ENCODE results near the gene ACTR1B.

DNA sequence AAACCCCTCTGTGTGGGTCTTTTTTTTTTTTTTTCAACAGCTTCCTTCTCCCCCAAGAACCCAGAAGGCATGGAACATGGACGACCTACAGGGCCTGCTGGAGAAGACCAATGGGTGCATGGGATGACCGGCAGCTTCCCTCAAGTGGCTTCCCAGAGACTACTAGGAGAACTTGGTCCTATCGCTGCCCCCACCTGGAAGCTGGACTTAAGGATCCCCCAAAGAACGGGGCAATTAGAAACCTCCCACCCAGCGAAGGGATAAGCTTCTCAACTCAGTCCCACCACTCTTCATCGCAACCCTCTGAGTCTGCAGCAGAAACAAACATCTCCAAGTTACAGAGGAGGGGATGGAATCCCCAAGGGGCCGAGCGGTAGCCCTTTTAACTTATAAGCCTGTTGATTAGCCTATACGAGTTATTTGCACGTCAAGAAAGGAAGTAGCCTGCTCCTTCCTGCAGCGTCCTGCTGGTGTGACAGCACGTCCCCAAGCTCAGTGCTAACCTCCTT, 1.4 kb downstream of the ACTR1B start:
- TF ChIP-seq, protein P1, sequence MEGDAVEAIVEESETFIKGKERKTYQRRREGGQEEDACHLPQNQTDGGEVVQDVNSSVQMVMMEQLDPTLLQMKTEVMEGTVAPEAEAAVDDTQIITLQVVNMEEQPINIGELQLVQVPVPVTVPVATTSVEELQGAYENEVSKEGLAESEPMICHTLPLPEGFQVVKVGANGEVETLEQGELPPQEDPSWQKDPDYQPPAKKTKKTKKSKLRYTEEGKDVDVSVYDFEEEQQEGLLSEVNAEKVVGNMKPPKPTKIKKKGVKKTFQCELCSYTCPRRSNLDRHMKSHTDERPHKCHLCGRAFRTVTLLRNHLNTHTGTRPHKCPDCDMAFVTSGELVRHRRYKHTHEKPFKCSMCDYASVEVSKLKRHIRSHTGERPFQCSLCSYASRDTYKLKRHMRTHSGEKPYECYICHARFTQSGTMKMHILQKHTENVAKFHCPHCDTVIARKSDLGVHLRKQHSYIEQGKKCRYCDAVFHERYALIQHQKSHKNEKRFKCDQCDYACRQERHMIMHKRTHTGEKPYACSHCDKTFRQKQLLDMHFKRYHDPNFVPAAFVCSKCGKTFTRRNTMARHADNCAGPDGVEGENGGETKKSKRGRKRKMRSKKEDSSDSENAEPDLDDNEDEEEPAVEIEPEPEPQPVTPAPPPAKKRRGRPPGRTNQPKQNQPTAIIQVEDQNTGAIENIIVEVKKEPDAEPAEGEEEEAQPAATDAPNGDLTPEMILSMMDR (IDR thresholded peaks at IDR 0.05) = no peak
- TF ChIP-seq, protein P2, sequence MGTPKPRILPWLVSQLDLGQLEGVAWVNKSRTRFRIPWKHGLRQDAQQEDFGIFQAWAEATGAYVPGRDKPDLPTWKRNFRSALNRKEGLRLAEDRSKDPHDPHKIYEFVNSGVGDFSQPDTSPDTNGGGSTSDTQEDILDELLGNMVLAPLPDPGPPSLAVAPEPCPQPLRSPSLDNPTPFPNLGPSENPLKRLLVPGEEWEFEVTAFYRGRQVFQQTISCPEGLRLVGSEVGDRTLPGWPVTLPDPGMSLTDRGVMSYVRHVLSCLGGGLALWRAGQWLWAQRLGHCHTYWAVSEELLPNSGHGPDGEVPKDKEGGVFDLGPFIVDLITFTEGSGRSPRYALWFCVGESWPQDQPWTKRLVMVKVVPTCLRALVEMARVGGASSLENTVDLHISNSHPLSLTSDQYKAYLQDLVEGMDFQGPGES (IDR thresholded peaks at IDR 0.05; ENCODE audit: low read depth, low read length) = no peak
- TF ChIP-seq TCF12 (IDR thresholded peaks at IDR 0.05) = no peak
- no peak for TF ChIP-seq SMC3 (IDR thresholded peaks at IDR 0.05; ENCODE audit: low read depth, low read length)
- no peak for TF ChIP-seq REST (IDR thresholded peaks at IDR 0.05; ENCODE audit: low read depth, low read length)
- no peak for TF ChIP-seq USF1 (IDR thresholded peaks at IDR 0.05; ENCODE audit: borderline replicate concordance, low read depth)
- TF ChIP-seq FOSL2 (IDR thresholded peaks at IDR 0.05; ENCODE audit: borderline replicate concordance, low read depth) = no peak
- TF ChIP-seq, protein P3, sequence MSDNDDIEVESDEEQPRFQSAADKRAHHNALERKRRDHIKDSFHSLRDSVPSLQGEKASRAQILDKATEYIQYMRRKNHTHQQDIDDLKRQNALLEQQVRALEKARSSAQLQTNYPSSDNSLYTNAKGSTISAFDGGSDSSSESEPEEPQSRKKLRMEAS (IDR thresholded peaks at IDR 0.05; ENCODE audit: low read depth) = no peak
- no peak for TF ChIP-seq TAF1 (IDR thresholded peaks at IDR 0.05; ENCODE audit: borderline replicate concordance, low read depth, low read length)
- TF ChIP-seq POLR2AphosphoS5 (IDR thresholded peaks at IDR 0.05; ENCODE audit: low read depth, low read length) = no peak
- no peak for TF ChIP-seq EP300 (IDR thresholded peaks at IDR 0.05; ENCODE audit: borderline replicate concordance in 1 of 2, low read depth in 1 of 2, low read length in 1 of 2)
- no peak for TF ChIP-seq NRF1 (IDR thresholded peaks at IDR 0.05; ENCODE audit: low read depth, low read length)
- no peak for TF ChIP-seq RFX5 (IDR thresholded peaks at IDR 0.05; ENCODE audit: low read length)
